HUES6 (cell line): Measurements from ENCODE around the gene ATP8A1.

ENCODE experiments used
- H3K27ac ChIP-seq: 2 replicates; pipeline ENCODE4 v1.7.0; 2013; ENCODE audit warnings: low read depth, mild to moderate bottlenecking, low read length, inconsistent platforms
- H3K27me3 ChIP-seq: 2 replicates; pipeline ENCODE4 v1.6.1; 2013; ENCODE audit warnings: low read length; ENCODE audit not compliant: control insufficient read depth, insufficient read depth
- H3K36me3 ChIP-seq: 2 replicates; pipeline ENCODE4 v1.6.1; 2013; ENCODE audit warnings: low read length; ENCODE audit not compliant: control insufficient read depth, insufficient read depth
- H3K4me1 ChIP-seq: 2 replicates; pipeline ENCODE4 v1.6.1; 2013; ENCODE audit warnings: low read length; ENCODE audit not compliant: control insufficient read depth, insufficient read depth
- H3K4me3 ChIP-seq: 2 replicates; pipeline ENCODE4 v1.5.1; 2013; ENCODE audit warnings: low read depth, low read length
- H3K9ac ChIP-seq: one replicate; pipeline ENCODE4 v1.6.1; 2013; ENCODE audit warnings: mild to moderate bottlenecking, low read length
- H3K9me3 ChIP-seq: 2 replicates; pipeline ENCODE4 v1.6.1; 2013; ENCODE audit warnings: low read depth, low read length; ENCODE audit not compliant: control insufficient read depth, insufficient read depth

Gene ATP8A1

GRCh38 chr4:42362591-42362990 lies 294.3 kb downstream of the ATP8A1 start:
- H3K4me1 ChIP-seq, result no peaks in the 10 kb centered on the region
- no peaks in the 10 kb centered on the region; the same call in 1 of the 2 replicates for H3K27me3 ChIP-seq
- no peak overlapping the region for H3K27ac ChIP-seq
- H3K9me3 ChIP-seq, result no peaks in the 10 kb centered on the region
- H3K36me3 ChIP-seq, result no peaks in the 10 kb centered on the region
- H3K4me3 ChIP-seq, result no peak overlapping the region
- no peak overlapping the region for H3K9ac ChIP-seq

- Histone ChIP-seq H3K4me1 (no peaks in the 10 kb centered on the region), H3K9ac (no peak overlapping the region), H3K4me3 (no peak overlapping the region), H3K27ac (no peak overlapping the region), H3K27me3 (no peaks in the 10 kb centered on the region; the same call in 1 of the 2 replicates), H3K36me3 (no peaks in the 10 kb centered on the region), H3K9me3 (no peaks in the 10 kb centered on the region)
Observed at GRCh38 chr4:42361456-42361855, 295.4 kb downstream of the ATP8A1 start.

- Histone ChIP-seq H3K9ac (no peak overlapping the region), H3K27ac (no peak overlapping the region), H3K36me3 (no peaks in the 10 kb centered on the region), H3K27me3 (no peaks in the 10 kb centered on the region; the same call in 1 of the 2 replicates), H3K4me1 (no peaks in the 10 kb centered on the region), H3K9me3 (no peaks in the 10 kb centered on the region), H3K4me3 (no peak overlapping the region)
Observed at GRCh38 chr4:42360256-42360669, 296.6 kb downstream of the ATP8A1 start.

- Histone ChIP-seq H3K9me3 (no peaks in the 10 kb centered on the region), H3K36me3 (no peaks in the 10 kb centered on the region), H3K4me1 (no peaks in the 10 kb centered on the region), H3K27ac (no peak overlapping the region), H3K4me3 (no peak overlapping the region), H3K27me3 (no peaks in the 10 kb centered on the region; the same call in 1 of the 2 replicates), H3K9ac (no peak overlapping the region)
Observed at GRCh38 chr4:42359711-42360110, 297.2 kb downstream of the ATP8A1 start.
